Measurements from ENCODE around the gene TXNL4A.

Gene TXNL4A

DNA sequence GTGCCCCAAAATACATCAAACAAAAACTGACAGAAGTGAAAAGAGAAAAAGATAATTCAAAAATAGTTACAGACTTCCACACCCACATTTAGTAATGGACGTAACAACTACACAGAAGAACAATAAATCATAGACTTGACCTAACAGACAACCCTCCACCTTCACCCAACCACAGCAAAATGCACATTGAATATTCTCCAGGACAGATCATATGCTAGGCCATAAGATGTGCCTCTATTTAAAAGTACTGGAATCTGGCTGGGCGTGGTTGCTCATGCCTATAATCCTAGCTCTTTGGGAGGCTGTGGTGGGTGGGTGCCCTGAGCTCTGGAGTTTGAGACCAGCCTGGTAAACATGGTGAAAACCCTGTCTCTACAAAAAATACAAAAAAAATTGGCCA lies 56.9 kb downstream of the TXNL4A start:
- DNase-seq (ENCODE audit: low spot score in 2 of 2), result no peak
- peaks cover 8% of the 10 kb centered on the region for H3K36me3 Mint-ChIP-seq (ENCODE audit: insufficient read depth)
- no peak overlapping the region for H3K4me3 Mint-ChIP-seq
- no peaks in the 10 kb centered on the region for H3K27me3 Mint-ChIP-seq
- no peak for ATAC-seq (replicated peaks; ENCODE audit: extremely low read depth, poor library complexity, severe bottlenecking)
- H3K4me1 Mint-ChIP-seq, result peaks cover 16% of the 10 kb centered on the region
- peaks cover 38% of the 10 kb centered on the region for H3K9me3 Mint-ChIP-seq
- H3K27ac Mint-ChIP-seq (ENCODE audit: low read depth), result no peak overlapping the region

DNA sequence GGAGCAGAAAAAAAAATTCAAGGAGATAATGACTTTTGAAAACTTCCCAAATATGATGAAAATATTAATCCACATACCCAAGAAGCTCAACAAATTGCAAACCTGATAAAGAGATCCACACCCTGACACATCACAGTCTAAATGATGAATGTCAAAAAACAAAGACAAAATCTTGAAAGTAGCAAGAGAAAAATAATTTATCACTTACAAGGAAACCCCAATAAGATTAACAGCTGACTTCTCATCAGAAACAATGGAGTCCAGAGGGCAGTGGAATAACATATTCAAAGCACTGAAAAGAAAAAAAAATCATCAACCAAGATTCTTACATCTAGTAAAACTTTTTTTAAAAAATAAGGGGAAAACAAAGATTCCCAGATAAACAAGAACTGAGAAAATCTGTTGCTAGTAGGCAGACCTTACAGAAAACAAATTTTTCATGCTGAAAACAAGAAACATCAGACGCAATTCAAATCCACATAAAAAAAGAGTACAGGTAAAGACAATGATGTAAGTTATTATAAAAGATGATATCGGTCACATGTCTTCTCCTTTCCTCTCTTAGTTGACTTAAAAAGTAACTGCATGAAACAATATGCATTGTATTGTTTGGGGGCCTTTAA lies 58.2 kb downstream of the TXNL4A start:
- Mint-ChIP-seq H3K4me1 (peaks cover 13% of the 10 kb centered on the region), H3K27me3 (no peaks in the 10 kb centered on the region), H3K27ac (ENCODE audit: low read depth) (no peak overlapping the region), H3K36me3 (ENCODE audit: insufficient read depth) (peaks cover 8% of the 10 kb centered on the region), H3K9me3 (peaks cover 33% of the 10 kb centered on the region), H3K4me3 (no peak overlapping the region)
- DNase-seq (ENCODE audit: low spot score in 2 of 2), result no peak
- ATAC-seq (replicated peaks; ENCODE audit: extremely low read depth, poor library complexity, severe bottlenecking), result no peak

DNA sequence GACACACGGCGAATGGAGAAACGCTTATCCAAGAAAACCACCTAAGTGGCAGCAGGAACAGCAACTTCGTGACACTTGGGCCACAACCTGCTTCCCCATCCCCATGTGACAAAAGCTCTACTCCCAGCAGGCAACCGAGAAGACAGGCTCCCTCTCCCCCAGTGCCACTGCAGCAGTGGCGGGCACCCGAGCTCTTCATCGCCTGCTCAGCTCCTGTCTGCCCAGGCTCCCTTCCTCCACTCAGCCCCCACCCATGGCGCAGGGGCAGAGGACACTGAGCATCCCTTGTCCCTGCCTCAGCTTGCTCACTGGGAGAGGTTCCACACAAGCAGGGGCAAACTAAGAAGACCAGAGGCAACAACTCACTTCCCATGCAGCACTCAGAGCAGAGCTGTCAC lies 59.8 kb downstream of the TXNL4A start:
- no peak for ATAC-seq (replicated peaks; ENCODE audit: extremely low read depth, poor library complexity, severe bottlenecking)
- Mint-ChIP-seq H3K9me3 (peaks cover 29% of the 10 kb centered on the region), H3K4me1 (peaks cover 13% of the 10 kb centered on the region), H3K27me3 (no peaks in the 10 kb centered on the region), H3K36me3 (ENCODE audit: insufficient read depth) (peaks cover 11% of the 10 kb centered on the region), H3K4me3 (no peak overlapping the region), H3K27ac (ENCODE audit: low read depth) (no peak overlapping the region)
- DNase-seq (ENCODE audit: low spot score in 2 of 2), result peak in 1 of 2 donors; percentile 10

DNA sequence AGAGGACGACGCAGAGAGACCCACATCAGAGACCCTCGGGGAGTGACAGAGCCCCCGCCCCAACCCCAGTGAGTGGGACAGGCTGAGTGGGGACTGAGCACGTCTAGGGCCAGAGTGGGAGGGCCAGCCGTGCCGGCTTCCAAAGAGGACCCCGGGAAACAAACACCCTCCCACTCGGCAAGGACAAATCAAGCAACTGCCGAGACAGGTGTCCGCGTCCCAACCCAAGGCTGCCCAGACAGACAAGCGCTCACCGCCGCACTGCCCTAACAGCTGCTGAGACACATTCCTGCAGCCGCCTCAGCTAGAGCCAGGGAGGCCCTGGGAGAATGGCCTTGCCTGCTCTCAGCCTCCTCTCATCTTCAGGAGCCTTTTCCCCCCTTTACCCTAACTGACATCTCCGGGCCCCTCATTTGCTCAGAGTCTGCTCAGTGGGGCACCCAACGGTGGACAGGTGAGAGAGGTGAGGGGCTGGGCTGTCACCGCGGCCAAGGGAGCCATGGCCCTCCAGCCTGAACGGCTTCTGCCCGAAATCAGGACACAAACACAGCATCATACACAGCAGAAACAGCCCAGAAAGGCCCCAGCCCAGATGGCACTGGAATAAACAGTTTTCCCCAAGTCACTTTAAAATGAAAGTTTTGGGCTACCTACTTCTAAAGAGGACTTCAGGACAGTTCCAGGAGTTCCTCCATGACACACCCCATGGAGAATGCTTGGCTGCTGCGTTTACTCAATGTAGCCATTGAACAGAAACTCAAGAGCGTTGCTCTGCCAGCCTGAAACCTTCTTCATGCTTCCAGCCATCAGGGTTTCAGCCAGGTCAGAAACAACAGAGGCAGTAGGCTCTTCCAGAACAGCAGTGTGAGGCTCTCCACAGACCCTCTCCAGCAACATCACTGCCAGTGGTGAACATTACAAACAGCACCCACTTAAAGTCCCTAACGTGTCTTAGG lies 60.5 kb downstream of the TXNL4A start:
- H3K27ac Mint-ChIP-seq (ENCODE audit: low read depth), result peak overlapping the region; percentile 46

DNA sequence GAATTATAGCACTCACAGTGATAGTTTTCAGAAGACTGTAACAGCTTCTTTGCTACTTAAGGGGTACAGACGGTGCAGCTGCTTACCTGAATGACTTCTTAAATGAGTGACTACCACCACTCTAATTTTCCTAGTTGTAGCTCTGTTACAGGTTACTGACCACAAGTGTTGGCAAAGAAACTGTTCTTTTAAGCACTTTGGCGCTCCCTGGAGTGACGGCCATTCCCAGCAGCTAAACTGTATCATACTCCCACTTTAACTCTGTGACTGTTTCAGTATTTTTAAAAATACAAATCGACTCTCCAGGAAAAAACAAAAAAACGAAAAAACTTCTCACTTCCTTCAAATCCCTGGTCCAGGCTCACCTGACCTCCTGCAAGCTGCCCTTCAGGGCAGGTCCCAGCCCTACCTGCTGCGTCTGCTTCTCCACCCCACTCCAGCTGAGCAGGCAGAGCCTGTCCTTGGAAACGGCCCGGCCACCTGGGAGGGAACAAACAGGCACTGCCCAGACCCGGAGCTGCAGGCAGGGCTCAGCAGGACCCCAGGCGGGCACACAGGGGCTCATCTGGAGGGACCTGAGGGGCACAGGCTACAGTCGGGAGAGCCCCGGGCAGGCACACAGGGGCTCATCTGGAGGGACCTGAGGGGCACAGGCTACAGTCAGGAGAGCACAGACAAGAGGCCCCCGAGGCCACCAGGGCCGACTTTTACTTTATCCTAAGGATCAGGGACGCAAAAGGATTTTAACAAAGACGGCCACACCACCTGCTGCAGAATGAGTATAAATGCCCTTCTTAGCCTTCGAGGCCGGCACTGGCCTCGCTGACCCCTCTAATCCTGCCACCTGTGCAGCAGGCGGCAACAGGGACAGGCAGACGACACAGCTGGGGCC lies 61.4 kb downstream of the TXNL4A start:
- peaks cover 16% of the 10 kb centered on the region for H3K9me3 Mint-ChIP-seq
- H3K4me3 Mint-ChIP-seq, result no peak overlapping the region
- peak overlapping the region; percentile 46 for H3K27ac Mint-ChIP-seq (ENCODE audit: low read depth)

More for the DNA sequence above, 60.5 kb downstream of the TXNL4A start:
- Mint-ChIP-seq H3K4me3 (no peak overlapping the region), H3K4me1 (peaks cover 13% of the 10 kb centered on the region), H3K27me3 (no peaks in the 10 kb centered on the region), H3K9me3 (peaks cover 22% of the 10 kb centered on the region), H3K36me3 (ENCODE audit: insufficient read depth) (peaks cover 16% of the 10 kb centered on the region)
- no peak for ATAC-seq (replicated peaks; ENCODE audit: extremely low read depth, poor library complexity, severe bottlenecking)
- DNase-seq (ENCODE audit: low spot score in 2 of 2), result peak in 1 of 2 donors; percentile 10

DNA sequence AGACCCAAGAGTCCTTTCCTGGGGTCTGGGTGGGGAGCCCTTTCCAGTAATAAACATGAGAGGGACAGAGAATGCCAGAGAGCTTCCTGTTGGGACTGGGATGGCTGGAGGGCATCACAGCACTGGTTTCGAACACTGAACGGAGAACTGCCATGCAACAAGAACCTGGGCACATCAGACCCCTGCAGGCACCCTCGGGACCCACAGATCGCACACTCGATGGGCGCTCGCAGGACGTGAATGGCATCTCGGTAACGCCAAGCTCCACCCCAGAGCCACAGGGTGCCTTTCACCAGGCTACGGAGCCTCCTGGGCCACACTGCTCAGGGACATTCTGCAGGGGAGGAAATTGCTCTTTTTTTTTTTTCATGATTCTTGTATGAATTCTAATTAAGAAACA lies 62.1 kb downstream of the TXNL4A start:
- peaks cover 15% of the 10 kb centered on the region for H3K9me3 Mint-ChIP-seq
- no peak overlapping the region for H3K27ac Mint-ChIP-seq (ENCODE audit: low read depth)
- H3K4me3 Mint-ChIP-seq, result no peak overlapping the region
- peaks cover 13% of the 10 kb centered on the region for H3K4me1 Mint-ChIP-seq
- ATAC-seq (replicated peaks; ENCODE audit: extremely low read depth, poor library complexity, severe bottlenecking) (no peak), DNase-seq (ENCODE audit: low spot score in 2 of 2) (no peak)
- no peaks in the 10 kb centered on the region for H3K27me3 Mint-ChIP-seq
- H3K36me3 Mint-ChIP-seq (ENCODE audit: insufficient read depth), result peaks cover 17% of the 10 kb centered on the region

More for the DNA sequence above, 61.4 kb downstream of the TXNL4A start:
- H3K27me3 Mint-ChIP-seq, result no peaks in the 10 kb centered on the region
- H3K4me1 Mint-ChIP-seq, result peaks cover 13% of the 10 kb centered on the region
- peak in 1 of 2 donors; percentile 11 for DNase-seq (ENCODE audit: low spot score in 2 of 2)
- ATAC-seq (replicated peaks; ENCODE audit: extremely low read depth, poor library complexity, severe bottlenecking), result no peak
- peaks cover 19% of the 10 kb centered on the region for H3K36me3 Mint-ChIP-seq (ENCODE audit: insufficient read depth)

DNA sequence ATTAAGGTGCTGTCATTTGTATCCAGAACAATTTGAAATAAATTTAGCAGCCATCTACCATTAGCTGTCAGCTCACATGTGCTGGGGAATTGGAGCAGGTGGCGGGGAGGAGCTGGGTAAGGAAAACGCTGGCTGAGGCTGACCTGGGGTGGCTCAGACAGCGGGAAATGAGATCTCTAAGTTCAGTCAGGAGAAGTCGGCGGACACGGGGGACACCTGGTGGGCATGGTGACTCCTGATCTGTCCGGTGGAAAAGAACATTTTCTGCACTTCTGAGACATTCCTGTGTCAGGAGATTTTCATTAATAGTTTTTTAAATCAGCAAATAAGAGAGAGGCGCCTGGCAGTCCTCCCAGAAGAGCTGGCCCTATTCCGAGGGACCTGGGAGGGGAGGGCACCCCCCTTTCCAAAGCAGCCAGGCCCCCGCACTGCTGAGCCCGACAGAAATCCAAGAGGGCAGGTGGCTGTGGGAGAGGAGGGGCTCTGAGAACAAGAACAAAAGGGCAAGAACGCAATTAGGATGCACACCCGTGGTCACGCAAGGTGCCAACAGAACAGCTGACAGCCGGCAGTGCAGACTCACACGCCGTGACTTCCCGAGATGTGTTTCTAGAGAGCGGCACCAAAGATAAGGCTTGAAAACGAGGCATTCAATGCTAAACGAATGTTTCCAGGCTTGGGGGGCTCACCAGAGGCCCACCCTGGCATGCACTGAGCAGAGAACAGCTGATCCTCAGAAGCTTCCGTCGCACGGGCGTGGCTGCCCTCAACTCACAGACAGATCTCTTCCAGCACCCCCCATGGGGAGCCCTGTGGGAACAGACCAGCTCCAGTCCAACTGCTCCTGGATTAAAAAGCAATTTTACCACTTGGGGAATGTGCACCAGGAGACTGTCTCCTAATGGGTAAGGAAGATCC lies 63.3 kb downstream of the TXNL4A start:
- peak in 1 of 2 donors; percentile 11 for DNase-seq (ENCODE audit: low spot score in 2 of 2)
- H3K36me3 Mint-ChIP-seq (ENCODE audit: insufficient read depth), result peaks cover 17% of the 10 kb centered on the region
- no peak overlapping the region for H3K27ac Mint-ChIP-seq (ENCODE audit: low read depth)
- no peak for ATAC-seq (replicated peaks; ENCODE audit: extremely low read depth, poor library complexity, severe bottlenecking)
- no peak overlapping the region for H3K4me3 Mint-ChIP-seq
- H3K9me3 Mint-ChIP-seq, result peaks cover 15% of the 10 kb centered on the region
- H3K27me3 Mint-ChIP-seq, result no peaks in the 10 kb centered on the region
- H3K4me1 Mint-ChIP-seq, result peaks cover 13% of the 10 kb centered on the region

DNA sequence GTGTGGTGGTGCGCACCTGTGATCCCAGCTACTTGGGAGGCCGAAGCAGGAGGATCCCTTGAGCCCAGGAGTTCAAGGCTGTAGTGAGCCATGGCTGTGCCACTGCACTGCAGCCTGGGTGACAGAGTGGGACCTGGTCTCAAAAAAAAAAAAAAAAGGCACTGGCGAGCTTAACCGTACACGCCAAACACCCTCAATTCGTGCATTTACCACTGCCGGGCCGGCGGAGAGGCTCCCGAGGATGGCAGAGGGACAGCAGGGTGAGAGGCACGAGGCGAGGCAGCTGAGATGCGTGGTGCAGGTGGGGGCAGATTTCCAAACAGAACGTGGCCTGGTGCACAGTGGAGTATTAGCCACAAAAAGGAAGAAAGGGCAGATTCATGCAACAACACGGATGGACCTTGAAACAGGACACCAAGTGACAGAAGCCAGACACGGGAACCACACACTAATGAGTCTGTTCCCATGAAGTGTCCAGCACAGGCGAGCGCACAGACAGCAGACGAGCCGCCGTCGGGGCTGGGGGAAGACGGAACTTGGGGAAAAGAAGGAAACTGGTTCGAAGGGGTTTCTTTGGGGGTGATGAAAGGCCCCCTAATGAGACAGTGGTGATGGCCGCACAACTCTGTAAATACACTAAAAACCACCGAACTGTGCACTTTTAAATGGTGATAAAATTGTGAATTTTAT lies 64.3 kb downstream of the TXNL4A start:
- Mint-ChIP-seq H3K4me3 (no peak overlapping the region), H3K36me3 (ENCODE audit: insufficient read depth) (peaks cover 15% of the 10 kb centered on the region), H3K27me3 (no peaks in the 10 kb centered on the region)

DNA sequence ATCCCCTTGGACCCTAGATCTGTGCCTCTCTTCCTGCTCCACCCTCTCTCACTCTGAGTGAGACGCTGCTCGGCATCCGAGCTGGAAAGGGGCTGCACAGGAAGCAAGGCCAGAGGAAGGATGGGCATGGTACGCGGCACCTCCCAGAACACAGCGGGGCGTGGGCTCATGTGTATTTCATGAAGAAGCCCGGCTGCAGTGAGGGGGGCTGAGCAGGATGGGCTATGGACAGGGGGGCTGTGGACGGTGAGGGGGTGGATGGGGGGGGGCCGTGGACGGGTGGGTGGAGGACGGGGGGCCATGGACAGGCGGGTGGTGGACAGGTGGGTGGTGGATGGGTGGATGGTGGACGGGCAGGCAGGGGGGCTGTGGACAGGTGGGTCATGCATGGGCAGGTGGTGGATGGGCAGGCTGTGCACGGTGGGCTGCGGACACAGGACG lies 65.4 kb downstream of the TXNL4A start:
- Mint-ChIP-seq H3K27me3 (no peaks in the 10 kb centered on the region), H3K27ac (ENCODE audit: low read depth) (no peak overlapping the region), H3K4me3 (no peak overlapping the region)

More for the DNA sequence above, 64.3 kb downstream of the TXNL4A start:
- Mint-ChIP-seq H3K27ac (ENCODE audit: low read depth) (no peak overlapping the region), H3K9me3 (peaks cover 5% of the 10 kb centered on the region), H3K4me1 (peaks cover 10% of the 10 kb centered on the region)
- ATAC-seq (replicated peaks; ENCODE audit: extremely low read depth, poor library complexity, severe bottlenecking) (no peak), DNase-seq (ENCODE audit: low spot score in 2 of 2) (peak in 1 of 2 donors; percentile 9)

DNA sequence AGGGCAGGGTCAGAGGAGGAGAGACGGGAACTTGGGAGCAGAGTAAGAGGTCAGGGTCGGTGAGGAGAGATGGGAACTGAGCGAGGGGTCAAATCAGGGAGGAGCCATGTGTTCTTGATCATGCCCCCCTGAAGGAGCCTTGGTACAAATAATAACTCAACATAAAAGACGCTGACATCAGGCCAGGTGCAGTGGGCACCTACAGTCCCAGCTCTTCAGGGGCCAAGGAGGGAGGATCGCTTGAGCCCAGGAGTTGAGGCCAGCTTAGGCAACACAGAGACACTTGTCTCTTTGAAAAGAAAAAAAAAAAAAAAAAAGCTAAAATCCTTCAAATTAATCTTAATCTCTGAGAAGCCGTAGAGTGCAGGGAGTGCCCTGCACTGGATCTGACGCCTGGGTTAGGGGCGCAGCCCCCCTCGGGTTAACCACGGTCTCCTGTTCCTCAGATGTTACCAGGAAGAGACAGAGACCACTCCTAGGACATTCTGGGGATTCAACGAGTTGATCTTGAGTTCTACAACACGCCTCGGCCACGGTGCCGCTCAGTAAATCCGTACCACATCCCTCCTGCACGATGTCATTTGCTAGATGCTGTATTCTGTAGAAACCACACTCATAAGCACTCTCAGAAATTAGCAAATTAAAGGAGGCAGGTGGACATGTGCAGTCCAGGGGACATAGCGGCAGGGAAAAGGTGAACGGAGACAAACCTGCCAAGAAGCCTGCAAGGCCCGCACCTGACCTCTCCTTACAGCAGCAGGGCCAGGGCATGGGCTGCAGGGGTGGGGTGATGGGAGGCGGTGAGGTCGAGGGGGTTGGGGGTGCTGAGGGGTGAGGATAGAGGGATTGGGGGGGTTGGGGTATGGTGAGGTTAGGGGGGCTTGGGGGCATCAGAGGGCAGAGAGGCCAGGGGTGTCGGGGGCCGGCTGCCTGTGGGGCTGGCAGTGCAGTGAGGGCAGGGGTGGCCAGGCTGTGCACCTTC lies 66.1 kb downstream of the TXNL4A start:
- peaks cover 6% of the 10 kb centered on the region for H3K4me1 Mint-ChIP-seq
- DNase-seq (ENCODE audit: low spot score in 2 of 2) (peak in 1 of 2 donors; percentile 2), ATAC-seq (replicated peaks; ENCODE audit: extremely low read depth, poor library complexity, severe bottlenecking) (peak; percentile 52)
- H3K9me3 Mint-ChIP-seq, result no peaks in the 10 kb centered on the region
- no peak overlapping the region for H3K27ac Mint-ChIP-seq (ENCODE audit: low read depth)
- no peaks in the 10 kb centered on the region for H3K27me3 Mint-ChIP-seq
- peaks cover 19% of the 10 kb centered on the region for H3K36me3 Mint-ChIP-seq (ENCODE audit: insufficient read depth)
- no peak overlapping the region for H3K4me3 Mint-ChIP-seq

More for the DNA sequence above, 65.4 kb downstream of the TXNL4A start:
- ATAC-seq (replicated peaks; ENCODE audit: extremely low read depth, poor library complexity, severe bottlenecking) (no peak), DNase-seq (ENCODE audit: low spot score in 2 of 2) (peak in 1 of 2 donors; percentile 2)
- H3K36me3 Mint-ChIP-seq (ENCODE audit: insufficient read depth), result peaks cover 16% of the 10 kb centered on the region
- H3K4me1 Mint-ChIP-seq, result peaks cover 6% of the 10 kb centered on the region
- H3K9me3 Mint-ChIP-seq, result no peaks in the 10 kb centered on the region
